Stimulated activated CD8-positive, alpha-beta memory T cell treated with anti-CD3 and anti-CD28 coated beads, Interleukin-2, amount 100 ng/mL, for 1 hour (primary cell): ENCODE results near the gene COL1A1.
A peak's percentile ranks its signal among the peaks of the same experiment; 100 is the strongest.

Source experiments
- DNase-seq, 2 donors: peaks; one replicate each; pipeline ENCODE4 v3.0.0-alpha.2; 2020; ENCODE audit warnings: low read depth in 2 of 2

COL1A1 gene

DNA sequence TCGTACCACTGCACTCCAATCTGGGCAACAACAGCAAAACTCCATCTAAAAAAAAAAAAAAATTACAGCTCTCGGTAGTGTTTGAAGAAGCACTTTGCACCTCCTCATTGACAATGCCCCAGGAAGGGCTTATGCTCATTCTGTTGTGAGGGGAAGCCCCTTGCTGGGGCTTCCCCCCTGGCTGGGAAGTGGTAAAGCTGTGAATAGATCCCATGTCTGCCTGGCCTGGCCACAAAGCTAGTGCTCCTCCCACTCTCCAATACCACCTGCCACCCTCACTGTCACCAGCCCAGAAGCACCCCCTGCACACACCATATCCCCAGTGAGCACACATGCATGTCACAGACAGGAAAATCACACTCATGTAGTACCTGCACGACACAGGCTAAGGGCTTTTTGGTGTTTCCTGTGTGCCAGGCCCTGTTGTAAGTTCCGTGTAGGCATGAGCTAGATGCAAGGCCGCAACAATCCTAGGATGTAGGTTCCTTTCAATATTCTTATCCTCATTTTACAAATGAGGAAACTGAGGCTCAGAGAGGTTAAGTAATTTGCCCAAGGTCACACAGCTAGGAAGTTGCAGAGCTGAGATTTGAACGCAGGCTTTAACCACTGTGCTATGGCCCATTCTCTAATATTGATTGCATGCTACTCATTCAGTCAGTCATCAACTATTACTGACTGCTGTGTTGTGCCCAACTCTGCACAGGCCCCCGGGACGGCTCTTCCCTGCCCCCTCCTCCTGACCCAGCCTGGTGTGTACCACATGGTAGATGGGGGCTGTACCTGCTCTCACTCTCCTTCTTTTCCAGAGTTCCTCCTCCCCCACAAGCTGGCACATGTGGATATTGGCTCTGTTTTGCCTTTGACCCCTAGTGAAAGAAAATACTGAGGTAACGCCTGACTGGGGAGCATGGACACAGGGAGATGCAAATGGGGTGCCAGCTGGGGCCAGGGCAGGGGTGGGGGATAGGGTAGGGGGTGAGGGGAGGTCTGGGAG is 11.9 kb upstream of the COL1A1 start:
- DNase-seq = no peak

DNA sequence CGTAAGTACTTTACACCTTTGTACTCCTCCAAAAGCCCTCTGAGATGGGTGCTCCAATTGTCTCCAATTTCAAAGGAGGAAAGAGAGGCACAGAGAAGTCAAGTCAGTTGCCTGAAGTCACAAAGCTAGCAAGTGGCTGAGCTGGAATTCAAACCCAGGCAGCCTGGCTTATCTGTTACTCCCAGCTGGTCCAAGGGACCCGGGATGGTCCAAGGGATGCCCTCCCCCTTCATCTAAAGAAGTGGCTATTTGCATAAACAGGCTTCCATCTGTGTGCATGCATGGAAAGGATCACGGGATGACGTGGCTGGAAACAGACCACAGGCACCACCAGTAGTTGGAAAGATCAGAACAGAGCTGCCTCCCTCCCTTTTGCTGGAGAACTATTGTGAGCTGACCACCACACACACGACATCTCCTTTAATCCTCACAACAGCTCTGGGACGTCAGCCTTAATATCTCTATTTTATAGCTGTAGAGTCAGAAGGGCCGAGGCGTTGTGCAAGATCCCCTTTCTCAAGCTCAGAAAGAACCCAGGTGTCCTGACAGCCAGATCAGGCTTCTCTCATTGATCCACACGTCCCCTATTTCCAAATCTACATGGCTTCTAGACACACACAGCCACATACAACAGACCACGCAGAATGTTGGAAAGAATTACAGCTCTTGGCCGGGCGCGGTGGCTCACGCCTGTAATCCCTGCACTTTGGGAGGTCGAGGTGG is 10.9 kb upstream of the COL1A1 start:
- no peak for DNase-seq

DNA sequence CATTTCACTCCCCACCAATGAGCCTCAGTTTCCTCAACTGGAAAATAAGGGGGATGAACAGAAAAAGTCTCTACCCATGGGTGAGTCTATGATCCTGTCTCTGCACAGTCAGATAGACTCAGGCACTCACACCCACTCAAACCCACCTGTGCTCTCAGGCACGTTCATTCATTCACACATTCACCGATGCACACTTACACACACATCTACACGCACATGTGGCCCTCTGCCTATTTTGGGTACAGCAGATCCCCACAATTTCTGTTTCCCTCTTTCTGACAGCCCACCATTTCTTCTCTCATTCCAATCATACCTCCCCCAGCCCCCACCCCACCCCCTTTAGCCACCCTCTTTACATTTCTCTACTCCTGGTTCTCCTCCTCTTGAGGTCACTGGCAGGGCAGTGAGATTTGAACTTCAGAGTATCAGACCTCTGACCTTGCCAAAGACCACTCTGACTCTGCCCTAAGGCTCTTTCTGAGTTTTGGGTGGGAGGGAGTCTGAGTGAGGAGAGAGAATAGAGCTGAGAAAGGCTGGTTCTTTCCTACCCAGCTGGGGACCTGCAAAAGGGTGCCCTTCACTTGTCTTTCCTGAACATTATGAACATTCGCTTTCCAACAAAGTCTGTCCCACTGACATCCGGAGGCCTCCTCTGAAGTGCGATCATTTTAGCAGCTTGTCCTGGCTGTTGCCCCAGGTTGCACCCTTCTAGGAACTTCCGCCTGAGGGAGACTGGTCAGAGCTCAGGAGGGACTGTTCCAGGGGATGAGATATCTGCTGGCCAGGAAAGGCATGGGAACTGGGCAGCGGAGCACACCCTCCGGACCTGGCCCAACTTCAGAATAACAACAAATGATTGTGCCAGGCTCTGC is 10.1 kb upstream of the COL1A1 start:
- no peak for DNase-seq

DNA sequence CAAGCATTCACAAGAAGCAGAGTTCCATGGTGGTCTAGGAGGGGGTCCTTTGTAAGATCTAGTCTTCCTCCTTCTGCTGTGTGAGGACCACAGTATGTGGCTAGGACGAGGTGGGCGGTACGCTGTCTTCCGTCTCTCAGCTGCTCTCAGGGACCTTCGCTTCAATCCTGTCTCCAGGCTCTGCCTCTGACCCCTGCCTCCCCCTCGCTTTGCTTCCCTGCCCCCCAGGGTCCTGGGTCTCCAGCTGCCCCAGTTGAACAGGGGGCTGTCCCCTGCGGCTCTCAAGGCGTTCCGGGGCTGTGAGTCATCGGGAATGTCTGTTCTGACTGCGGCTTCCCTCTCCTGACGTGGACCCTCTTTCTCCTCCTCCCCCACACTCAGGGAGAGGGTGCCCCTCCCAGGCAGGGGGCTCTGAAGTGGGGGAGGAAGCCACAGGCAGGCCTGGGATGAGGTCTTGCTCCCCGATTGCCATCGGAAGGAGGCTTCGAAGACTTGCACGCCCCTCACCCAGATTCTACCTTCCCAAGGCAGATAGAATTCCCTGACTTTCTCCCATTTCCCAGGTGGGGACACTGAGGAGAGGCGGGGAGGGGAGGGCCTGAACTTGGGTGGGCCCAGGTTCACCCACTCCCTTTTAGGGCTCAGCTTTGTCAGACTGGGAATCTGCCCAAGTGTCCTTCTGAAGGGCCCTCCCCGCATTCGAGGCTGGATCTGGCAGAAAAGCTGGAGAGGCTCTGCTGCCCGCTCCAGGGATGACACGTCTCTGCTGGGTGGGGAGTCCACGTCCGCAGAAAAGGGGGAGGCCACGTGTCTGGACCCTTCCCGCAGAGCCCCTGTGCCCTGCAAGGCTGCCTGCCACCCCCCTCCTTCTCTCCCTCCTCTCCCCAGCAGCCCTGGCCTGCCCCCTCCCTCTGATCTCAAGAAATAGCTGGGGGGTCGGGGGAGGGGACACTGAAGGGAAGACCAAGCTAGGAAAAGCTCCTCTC is 9.1 kb upstream of the COL1A1 start:
- DNase-seq = no peak

DNA sequence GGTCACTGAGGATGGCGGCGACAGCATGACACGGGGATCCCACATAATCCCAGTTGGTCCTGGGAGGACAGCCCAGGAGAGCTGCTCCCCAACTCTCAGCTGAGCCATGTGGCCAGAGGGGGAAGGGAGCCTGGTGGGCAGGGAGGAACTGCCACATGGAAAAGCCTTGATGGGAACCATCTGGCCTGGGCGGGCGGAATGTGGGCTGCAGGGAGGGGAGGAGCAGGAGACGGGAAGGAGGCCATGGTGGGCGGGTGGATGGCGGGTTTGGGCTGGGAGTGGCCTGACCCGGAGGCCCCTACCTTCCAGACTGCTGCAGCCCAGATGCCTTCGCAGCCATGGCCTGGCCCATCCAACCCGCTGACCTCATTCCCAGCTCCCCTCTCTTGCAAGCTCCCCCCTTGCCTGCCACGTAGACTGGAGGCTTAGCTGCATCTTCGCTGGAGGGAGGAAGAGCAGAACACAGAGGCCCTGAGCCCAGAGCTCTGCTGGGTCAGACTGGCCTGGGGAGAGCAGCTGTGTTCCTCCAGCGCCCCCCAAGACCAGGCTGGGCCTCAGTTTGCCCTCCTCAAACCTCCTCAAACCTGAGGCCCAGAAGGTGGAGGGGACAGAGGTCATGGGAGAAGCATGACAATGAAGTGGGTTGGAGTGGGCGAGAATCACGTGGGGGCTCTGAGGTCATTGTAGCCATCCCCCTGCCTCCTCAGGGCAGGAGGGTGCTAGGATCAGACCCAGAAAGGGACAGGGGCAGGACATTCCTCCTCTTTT is 8.2 kb upstream of the COL1A1 start:
- no peak for DNase-seq

DNA sequence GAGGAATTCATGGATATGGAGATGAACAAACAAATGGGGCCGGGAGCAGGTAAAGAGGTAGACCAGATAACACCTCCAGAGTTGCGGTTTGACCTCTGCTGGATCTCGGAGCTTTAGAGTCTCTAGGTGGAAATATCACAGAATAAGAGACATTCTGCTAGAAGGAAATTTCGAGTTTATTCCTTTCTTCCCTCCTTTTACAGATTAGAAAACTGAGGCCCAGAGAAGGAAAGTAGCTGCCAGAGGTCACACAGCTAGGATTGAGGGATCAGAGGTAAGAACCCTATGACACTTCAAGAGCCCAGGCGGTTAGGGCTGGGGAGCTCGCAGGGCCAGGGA is 7.7 kb upstream of the COL1A1 start:
- no peak for DNase-seq

DNA sequence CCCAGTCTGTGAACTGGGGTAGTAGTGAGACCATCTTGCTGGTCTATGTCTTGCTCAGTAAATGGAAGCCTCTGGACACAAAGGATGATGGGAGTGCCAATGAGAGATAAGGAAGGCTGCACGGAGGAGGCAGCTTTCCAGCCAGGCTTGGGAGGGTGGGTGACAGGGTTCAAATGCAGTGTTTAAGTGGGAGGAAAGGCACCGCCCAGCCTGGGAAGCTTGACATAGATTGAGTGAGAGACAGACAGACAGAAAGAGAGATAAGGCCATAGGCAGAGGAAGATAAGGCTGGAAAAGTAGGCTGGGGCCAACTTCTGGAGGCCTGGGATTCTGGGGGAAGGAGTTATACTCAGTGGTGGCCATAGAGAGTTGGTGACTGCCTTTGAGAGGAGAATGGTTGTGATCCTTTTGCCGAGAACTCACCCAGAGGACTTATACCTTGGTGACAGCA is 7.2 kb upstream of the COL1A1 start:
- DNase-seq = no peak

DNA sequence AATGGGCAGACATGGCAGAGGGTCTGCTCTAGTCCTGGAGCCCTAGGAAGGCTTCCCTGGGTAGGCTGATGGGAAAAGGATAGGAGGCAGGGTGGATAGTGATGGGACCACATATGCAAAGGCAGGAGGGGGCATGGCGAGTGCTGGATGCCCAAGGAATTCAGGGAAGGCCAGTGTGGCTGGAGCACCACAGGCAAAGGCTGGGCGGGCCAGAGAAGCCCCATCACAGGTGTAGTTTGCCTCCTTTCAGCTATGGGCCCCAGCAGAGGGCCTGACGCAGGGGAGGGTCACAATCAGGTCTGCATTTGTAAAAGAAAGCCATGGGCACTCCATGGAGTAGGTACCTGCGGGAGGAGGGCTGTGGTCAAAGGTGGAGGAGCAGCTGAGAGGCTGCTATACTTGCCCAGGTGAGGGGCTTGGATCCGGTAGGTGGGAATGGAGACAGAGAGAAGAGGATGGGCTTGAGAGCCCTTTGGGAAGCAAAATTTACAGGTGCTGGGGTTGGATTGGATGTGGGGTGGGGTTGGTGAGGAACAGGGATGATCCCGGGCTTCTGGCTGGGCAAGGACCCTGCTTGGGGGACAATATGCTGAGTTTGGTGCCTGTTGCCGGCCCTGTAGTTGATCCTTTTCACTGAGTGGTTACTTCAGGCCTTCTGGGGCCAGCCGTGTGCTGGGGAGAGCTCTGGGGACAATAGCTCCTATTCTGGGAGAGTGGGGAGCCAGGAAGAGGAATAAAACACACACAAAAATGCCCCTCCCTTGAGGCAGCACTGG is 6.5 kb upstream of the COL1A1 start:
- DNase-seq = no peak

DNA sequence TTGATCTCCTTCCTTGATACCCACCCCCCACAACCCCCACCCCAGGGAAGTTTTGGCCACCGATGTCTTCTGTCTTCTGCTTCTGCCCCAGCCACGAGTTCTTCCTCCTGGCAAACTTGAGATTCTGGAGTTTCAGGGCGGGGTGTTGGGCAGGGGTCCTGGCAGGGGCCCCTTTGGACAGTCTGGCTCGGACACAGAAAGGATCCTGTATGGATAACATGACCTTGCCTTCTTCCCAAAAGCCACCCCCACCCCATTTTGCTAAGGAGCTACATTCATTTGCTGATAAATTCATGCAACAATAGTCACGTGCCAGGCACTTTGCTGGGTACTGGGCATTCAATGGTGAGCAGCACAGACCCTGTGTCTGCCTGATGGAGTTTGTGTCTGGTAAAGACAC is 5.9 kb upstream of the COL1A1 start:
- no peak for DNase-seq

DNA sequence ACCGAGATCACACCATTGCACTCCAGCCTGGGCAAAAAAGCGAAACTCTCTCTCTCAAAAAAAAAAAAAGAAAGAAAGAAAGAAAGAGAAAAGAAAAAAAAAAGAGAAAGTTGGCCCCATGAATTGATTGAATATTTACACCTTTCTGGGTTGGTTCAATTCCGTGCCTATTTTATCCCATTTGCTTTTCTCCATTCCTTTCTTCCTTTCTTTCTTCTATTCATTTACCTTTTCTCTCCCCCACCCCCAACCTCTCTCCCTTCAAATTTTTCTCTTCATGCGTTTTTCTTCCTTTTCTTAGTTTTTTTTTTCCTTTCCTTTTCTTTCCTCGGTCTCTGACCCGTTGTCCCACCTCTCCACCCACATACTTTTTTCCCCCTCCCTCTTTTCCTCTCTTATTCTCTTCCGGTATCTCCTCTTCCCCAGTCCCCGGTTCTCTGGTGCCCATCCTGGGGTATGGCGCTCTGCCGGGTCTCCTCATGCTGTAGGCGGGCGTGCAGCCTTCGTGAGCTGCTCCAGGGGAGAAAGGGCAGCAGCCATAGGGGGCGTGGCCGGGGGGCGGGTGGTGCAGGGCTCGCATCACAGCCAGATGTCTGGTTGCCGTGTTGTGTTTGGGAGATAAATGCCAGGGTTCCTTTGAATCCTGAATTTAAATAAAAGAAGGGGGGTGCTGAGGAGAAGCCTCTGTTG is 5.3 kb upstream of the COL1A1 start:
- DNase-seq = no peak

DNA sequence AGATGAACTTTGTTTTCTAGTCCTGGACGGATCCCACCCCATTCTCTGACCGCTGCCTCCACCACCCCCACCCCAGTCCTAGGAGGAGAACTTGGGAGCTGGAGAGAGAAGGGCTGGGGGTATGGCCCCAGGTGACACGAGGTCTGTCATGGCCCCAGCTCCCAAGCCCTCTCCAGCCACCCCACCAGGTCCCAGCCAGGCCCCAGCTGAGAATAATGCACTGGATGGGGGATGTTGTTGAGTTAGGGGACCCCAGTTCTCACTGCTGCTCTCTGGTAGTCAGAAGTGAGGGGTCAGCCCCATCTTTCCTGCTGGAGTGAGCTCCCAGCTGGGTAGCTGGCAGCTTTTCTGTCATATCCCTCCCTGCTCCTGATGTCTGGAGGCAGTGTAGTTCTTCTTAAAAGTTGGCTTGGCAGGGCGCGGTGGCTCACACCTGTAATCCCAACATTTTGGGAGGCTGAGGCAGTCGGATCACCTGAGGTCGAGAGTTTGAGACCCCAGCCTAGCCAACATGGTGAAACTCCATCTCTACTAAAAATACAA is 4.6 kb upstream of the COL1A1 start:
- DNase-seq = no peak

DNA sequence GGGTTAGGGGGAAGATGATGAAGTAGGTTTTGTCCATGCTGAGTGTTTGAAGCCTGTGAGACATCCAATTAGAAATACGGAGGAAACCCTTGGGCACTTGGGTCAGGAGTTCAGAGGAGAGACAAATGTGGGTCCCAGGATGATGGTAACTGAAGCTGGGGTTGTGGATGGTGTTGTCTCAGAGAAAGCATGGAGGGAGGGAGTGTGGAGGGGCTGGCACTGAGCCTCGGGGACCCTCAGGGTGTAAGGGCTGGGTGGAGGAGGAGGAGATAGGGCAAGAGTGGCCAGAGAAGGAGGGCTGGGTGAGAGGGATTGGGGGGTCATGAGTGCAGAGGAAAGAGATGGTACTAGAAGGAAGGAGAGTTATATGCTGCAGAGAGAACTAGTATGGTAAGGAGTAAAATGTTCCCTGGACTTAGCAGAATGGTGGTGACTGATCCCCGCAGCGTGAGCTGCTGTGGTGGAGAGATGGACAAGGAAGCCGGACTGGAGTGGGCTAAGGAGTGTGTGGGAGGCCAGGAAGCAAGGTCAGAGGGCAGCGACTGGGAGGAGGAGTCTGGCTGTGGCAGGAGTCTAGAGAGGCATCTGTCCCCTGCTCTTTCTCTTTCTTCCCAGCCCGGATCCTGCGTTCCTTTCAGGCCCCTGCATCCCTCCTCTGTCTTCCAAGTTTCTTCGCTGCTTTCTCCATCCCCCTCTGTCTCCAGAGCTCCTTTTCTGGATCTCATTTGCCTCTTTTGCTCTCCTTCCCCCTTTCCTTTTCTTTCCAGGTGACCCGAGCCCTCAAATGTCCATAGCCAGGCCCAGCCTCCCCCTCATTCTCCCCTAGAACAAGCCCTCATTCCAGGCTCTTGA is 3.9 kb upstream of the COL1A1 start:
- no peak for DNase-seq

DNA sequence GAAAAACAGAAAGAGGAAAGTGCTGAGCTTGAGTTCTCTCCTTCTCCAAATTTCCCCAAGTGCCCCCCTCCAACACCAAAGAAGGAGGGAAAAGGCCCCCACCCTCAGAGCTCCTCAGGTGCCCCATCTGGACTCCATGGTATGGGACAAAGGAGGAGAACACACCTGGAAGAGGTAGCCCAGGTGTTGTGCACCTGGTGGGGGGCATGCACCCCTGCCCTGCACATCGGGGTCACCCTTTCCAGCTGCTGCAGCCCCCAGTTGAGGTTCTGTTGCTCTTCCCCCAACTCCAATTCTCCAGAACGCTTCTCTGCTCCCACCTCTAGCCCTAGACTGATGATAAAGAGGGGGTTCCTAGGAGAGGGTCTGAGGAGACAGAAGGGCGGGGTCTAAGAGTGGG is 3.0 kb upstream of the COL1A1 start:
- no peak for DNase-seq

DNA sequence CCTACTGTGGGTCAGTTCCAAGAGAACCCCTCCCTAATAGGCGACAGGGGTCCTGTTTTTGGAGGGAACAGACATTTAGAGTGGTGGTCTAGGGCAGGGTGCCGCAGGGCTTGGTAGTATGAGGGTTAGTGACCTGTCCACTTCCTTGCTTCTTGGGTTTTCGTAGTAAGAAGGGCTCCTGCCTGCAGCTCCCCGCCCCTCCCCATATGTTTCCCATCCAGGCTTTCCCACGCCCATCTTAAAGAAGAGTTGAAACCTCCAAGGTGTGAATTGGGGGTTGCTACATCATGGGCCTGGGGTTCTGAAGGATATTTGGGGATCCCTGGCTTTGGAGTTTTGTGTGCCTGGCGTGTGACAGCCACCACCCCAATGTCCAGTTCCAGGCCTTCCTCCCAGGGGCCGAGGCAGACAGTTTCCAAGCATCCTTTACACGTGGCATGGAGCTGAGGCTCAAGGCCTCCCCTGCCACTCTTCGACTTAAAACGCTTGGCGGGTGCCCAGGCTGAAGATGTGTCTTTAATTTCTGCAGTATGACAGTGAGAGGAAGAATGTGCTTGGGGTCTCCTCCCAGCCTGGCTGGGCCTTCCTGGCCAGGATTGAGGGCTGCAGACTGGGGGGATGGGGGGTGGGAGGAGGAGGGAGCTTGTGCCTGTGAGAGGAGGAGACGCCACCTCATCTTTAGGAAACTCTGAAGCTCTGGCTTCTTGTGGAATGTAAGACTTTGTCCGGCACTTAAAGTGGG is 2.3 kb upstream of the COL1A1 start:
- DNase-seq = no peak

DNA sequence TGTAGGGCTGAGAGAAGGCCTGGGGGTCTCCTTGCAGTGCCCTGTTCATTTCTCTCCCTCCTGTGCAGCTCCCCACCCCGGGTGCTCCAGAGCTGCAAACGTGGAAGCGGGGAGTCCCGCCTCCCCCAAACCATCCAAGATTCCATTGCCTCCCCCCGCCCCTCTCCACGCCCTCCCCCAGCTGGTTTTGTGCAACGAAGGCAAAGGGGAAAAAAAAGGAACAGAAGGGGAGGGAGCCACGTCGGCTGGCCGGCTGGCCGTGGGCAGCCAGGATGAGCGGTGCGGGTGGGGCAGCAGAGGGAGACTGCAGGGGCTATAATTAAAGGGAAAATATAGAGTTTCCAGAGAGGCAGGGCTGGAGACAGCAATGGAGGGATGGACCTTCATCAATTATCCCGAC is 1.7 kb upstream of the COL1A1 start:
- DNase-seq = no peak

DNA sequence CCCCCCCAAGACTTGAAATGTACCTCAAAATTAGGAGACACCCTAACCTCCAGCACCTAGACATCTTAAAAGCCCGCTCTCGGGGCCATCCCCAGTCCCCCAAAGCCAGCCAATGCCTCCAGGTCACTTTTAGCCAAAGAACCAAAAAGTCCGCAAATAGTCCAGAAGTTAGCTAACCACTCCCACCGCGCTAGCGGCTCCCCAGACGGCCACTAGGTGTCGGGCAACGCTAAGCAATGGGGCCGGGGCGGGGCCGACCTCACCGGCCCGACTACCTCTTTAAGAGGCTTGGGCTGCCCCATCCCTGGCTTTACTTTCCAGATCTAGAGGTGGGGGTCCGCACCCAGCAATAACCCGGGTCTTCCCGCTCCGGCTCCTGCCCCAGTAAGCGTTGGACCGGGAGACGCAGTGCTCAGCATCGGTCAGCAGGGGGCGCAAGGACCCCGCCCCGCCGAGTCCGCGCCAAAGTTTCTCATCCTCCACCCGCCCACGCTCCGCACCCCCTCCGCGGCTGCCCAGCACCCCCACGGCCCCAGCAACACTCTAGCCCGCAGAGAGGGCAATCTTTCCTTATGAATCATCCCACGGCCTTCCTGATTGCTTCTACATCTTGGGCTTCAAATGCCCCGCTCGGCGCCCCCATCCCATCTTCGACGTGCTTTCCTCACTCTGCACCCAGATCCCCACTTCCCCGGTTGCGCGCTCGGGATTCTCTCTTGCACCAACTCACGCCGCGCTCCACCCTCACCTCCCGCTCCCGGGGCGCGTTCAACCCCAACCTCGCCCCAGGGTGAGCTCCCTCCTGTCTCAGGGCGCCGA is 765 bp downstream of the COL1A1 start:
- DNase-seq = peak; percentile 44 to 68
